ENCODE results near the gene PLEKHJ1.

GRCh38 chr19:2271234-2272103, 35.3 kb upstream of the PLEKHJ1 start:
- TF ChIP-seq CTCF (IDR thresholded peaks at IDR 0.05; ENCODE audit: low read depth, low read length, missing input control) (no peak), FOXA1 (IDR thresholded peaks at IDR 0.05) (no peak), EGR1 (IDR thresholded peaks at IDR 0.05; ENCODE audit: low read depth in 2 of 2) (no peak), ZBTB33 (IDR thresholded peaks at IDR 0.05) (no peak), SP1 (IDR thresholded peaks at IDR 0.05) (no peak), RXRA (IDR thresholded peaks at IDR 0.05) (no peak), RAD21 (IDR thresholded peaks at IDR 0.05) (no peak), TAF1 (conservative IDR thresholded peaks at IDR 0.05) (no peak), REST (IDR thresholded peaks at IDR 0.05) (no peak), GABPA (IDR thresholded peaks at IDR 0.05 in 1 of 2, conservative IDR thresholded peaks at IDR 0.05 in 1 of 2) (no peak), HNF4A (conservative IDR thresholded peaks at IDR 0.05) (no peak), YY1 (IDR thresholded peaks at IDR 0.05) (no peak), JUND (IDR thresholded peaks at IDR 0.05) (no peak)
